Astrocyte (in vitro differentiated cells and primary cell): ENCODE data around the gene SDC4. TPM values are rescaled to one million over a fixed set of nuclear protein-coding genes. Genes with fewer than 3 reads are reported as not detected.

Experiments used
- DNase-seq: peaks from one replicate; pipeline ENCODE4 v3.0.0-alpha.2; 2010; ENCODE audit warnings: low read depth
- FAIRE-seq: peaks from 2 replicates; lab custom pipeline; 2011; peaks lifted over from hg19 to GRCh38; lab: Jason Lieb, UNC
- H2AFZ ChIP-seq: 2 replicates; pipeline ENCODE4 v1.6.0; 2012; ENCODE audit warnings: low read depth, low read length, inconsistent platforms
- H3K27ac ChIP-seq: 2 replicates; pipeline ENCODE4 v1.5.1; 2011; ENCODE audit warnings: low read depth, low read length, inconsistent platforms
- H3K27me3 ChIP-seq: 2 replicates; pipeline ENCODE4 v1.6.0; 2011; ENCODE audit warnings: low read length, inconsistent platforms; ENCODE audit not compliant: insufficient read depth
- H3K36me3 ChIP-seq: 2 replicates; pipeline ENCODE4 v1.5.1; 2011; ENCODE audit warnings: low read length, inconsistent platforms; ENCODE audit not compliant: insufficient read depth
- H3K4me1 ChIP-seq: 2 replicates; pipeline ENCODE4 v1.5.1; 2011; ENCODE audit warnings: low read length, inconsistent platforms; ENCODE audit not compliant: insufficient read depth
- H3K4me2 ChIP-seq: 2 replicates; pipeline ENCODE4 v1.6.0; 2012; ENCODE audit warnings: low read length, inconsistent platforms
- H3K4me3 ChIP-seq: 2 replicates; pipeline ENCODE4 v1.5.1; 2011; ENCODE audit warnings: low read depth, mild to moderate bottlenecking, low read length, inconsistent platforms; ENCODE audit not compliant: insufficient read depth
- H3K79me2 ChIP-seq: 2 replicates; pipeline ENCODE4 v1.6.0; 2012; ENCODE audit warnings: mild to moderate bottlenecking, low read length, inconsistent platforms; ENCODE audit not compliant: insufficient read depth
- H3K9ac ChIP-seq: 2 replicates; pipeline ENCODE4 v1.6.0; 2012; ENCODE audit warnings: mild to moderate bottlenecking, low read length, inconsistent platforms
- H3K9me3 ChIP-seq: 2 replicates; pipeline ENCODE4 v1.5.1; 2012; ENCODE audit warnings: low read depth, mild to moderate bottlenecking, low read length, inconsistent platforms; ENCODE audit not compliant: insufficient read depth
- H4K20me1 ChIP-seq: 2 replicates; pipeline ENCODE4 v1.6.0; 2012; ENCODE audit warnings: low read length, inconsistent platforms; ENCODE audit not compliant: insufficient read depth
- H3K27ac Mint-ChIP-seq: one replicate; pipeline ENCODE4 v1.8.0; 2021; ENCODE audit warnings: mild to moderate bottlenecking, mixed read lengths; ENCODE audit not compliant: unreplicated experiment
- H3K27me3 Mint-ChIP-seq: one replicate; pipeline ENCODE4 v1.8.0; 2021; ENCODE audit warnings: low read depth, mixed read lengths; ENCODE audit not compliant: unreplicated experiment
- H3K36me3 Mint-ChIP-seq: one replicate; pipeline ENCODE4 v1.8.0; 2021; ENCODE audit warnings: low read depth, mixed read lengths; ENCODE audit not compliant: unreplicated experiment
- H3K4me1 Mint-ChIP-seq: one replicate; pipeline ENCODE4 v1.8.0; 2021; ENCODE audit warnings: low read depth, mixed read lengths; ENCODE audit not compliant: unreplicated experiment
- H3K4me3 Mint-ChIP-seq: one replicate; pipeline ENCODE4 v1.8.0; 2021; ENCODE audit warnings: mild to moderate bottlenecking, moderate library complexity, mixed read lengths; ENCODE audit not compliant: unreplicated experiment
- H3K9me3 Mint-ChIP-seq: one replicate; pipeline ENCODE4 v1.8.0; 2021; ENCODE audit warnings: mild to moderate bottlenecking, mixed read lengths; ENCODE audit not compliant: unreplicated experiment
- EZH2 ChIP-seq: IDR thresholded peaks from 2 replicates; pipeline ENCODE4 v1.6.1; 2012; ENCODE audit warnings: mild to moderate bottlenecking, low read length, inconsistent platforms; ENCODE audit not compliant: insufficient read depth
- total RNA-seq: library from RNA; stranded (reverse); gene quantifications from 2 replicates; pipeline ENCODE4 v1.2.1, GENCODE V29; 2021
- TF ChIP-seq, protein P1 (sequence below): IDR thresholded peaks from 2 replicates; pipeline ENCODE4 v1.5.1; 2011; ENCODE audit warnings: low read depth, mild to moderate bottlenecking, inconsistent platforms, low read length, moderate library complexity; ENCODE audit not compliant: insufficient read depth

Gene SDC4
- total RNA-seq, 1 donor from 2014 or later, result 135 TPM

DNA sequence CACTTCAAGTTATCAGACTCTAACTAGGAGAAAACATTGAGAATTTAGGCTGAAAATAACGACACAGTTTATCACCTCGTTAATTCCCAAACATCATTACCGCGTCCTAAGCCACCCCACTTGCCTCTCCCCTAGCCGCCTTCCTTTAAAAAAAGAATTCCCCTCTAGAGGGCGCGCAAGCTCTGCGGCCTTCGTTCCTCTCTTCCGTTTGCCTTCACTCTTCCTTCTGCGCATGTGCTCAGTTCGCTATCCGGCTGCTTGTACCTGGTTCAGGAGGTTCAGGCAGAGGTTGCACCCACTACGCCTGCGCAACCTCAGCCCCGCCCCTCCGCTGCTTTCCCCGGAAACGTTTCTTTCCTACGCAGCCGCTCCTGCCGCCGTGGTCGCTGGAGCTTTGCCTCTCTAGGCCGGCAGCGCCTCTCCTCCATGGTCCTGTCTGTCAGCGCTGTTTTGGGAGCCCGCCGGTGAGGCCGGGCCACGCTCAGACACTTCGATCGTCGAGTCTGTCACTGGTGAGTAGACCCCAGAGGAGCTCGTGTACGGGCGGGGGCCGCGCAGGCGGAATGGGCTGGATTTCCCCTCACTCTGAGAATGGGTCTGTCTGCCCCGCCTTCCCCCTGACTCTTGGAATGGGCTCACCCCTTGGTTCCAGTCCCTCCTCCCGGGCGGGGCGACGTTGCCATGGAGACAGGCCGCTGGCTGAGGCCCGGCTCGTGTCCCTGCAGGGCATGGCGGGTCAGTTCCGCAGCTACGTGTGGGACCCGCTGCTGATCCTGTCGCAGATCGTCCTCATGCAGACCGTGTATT, 14.8 kb upstream of the SDC4 start, which contains the start of gene SYS1:
TSS of gene SYS1 (plus strand) at position 353 of the 807 bp plus-strand sequence. CDS start at position 729, 376 bp downstream.
- peaks cover 4% of the 10 kb centered on the region for H3K36me3 Mint-ChIP-seq
- H3K27ac ChIP-seq, result peak within 1 kb of the TSS; percentile 97
- FAIRE-seq, result peak; percentile 13

GRCh38 chr20:45361793-45362192, 13.6 kb upstream of the SDC4 start:
- H3K4me1 Mint-ChIP-seq, result peaks cover 30% of the 10 kb centered on the region
- Histone ChIP-seq H3K4me2 (no peak overlapping the region), H4K20me1 (peaks cover 19% of the 10 kb centered on the region), H3K9me3 (no peaks in the 10 kb centered on the region), H3K4me1 (peaks cover 46% of the 10 kb centered on the region), H3K36me3 (peaks cover 5% of the 10 kb centered on the region), H3K27me3 (no peaks in the 10 kb centered on the region), H3K9ac (no peak overlapping the region), H3K4me3 (no peak overlapping the region), H2AFZ (no peak overlapping the region), H3K27ac (no peak overlapping the region), H3K79me2 (peaks cover 28% of the 10 kb centered on the region)
- no peak for FAIRE-seq
- no peaks in the 10 kb centered on the region for H3K9me3 Mint-ChIP-seq
- no peak overlapping the region for H3K27ac Mint-ChIP-seq
- no peak for DNase-seq
- no peaks in the 10 kb centered on the region for H3K36me3 Mint-ChIP-seq
- H3K27me3 Mint-ChIP-seq, result no peaks in the 10 kb centered on the region
- peak overlapping the region; percentile 27 for H3K4me3 Mint-ChIP-seq
- TF ChIP-seq, protein P1, sequence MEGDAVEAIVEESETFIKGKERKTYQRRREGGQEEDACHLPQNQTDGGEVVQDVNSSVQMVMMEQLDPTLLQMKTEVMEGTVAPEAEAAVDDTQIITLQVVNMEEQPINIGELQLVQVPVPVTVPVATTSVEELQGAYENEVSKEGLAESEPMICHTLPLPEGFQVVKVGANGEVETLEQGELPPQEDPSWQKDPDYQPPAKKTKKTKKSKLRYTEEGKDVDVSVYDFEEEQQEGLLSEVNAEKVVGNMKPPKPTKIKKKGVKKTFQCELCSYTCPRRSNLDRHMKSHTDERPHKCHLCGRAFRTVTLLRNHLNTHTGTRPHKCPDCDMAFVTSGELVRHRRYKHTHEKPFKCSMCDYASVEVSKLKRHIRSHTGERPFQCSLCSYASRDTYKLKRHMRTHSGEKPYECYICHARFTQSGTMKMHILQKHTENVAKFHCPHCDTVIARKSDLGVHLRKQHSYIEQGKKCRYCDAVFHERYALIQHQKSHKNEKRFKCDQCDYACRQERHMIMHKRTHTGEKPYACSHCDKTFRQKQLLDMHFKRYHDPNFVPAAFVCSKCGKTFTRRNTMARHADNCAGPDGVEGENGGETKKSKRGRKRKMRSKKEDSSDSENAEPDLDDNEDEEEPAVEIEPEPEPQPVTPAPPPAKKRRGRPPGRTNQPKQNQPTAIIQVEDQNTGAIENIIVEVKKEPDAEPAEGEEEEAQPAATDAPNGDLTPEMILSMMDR, result no peak
- TF ChIP-seq EZH2, result no peak

More for the DNA sequence above, 14.8 kb upstream of the SDC4 start, which contains the start of gene SYS1:
- peaks cover 10% of the 10 kb centered on the region for H3K36me3 ChIP-seq
- DNase-seq, result peak; percentile 91
- H3K4me3 ChIP-seq, result peak within 1 kb of the TSS; percentile 83
- H4K20me1 ChIP-seq, result peaks cover 19% of the 10 kb centered on the region
- peaks cover 37% of the 10 kb centered on the region for H3K4me1 ChIP-seq
- H3K9me3 ChIP-seq, result no peaks in the 10 kb centered on the region
- TF ChIP-seq, protein P1, result peak; percentile 86
- no peak for TF ChIP-seq EZH2
- no peaks in the 10 kb centered on the region for H3K27me3 ChIP-seq
- H3K4me3 Mint-ChIP-seq, result peak within 1 kb of the TSS; percentile 94
- no peaks in the 10 kb centered on the region for H3K9me3 Mint-ChIP-seq
- H3K79me2 ChIP-seq, result peaks cover 28% of the 10 kb centered on the region
- peak within 1 kb of the TSS; percentile 92 for H3K4me2 ChIP-seq
- peaks cover 26% of the 10 kb centered on the region for H3K4me1 Mint-ChIP-seq
- peak within 1 kb of the TSS; percentile 95 for H3K9ac ChIP-seq
- H3K27ac Mint-ChIP-seq, result peak within 1 kb of the TSS; percentile 97
- H2AFZ ChIP-seq, result peak within 1 kb of the TSS; percentile 96
- H3K27me3 Mint-ChIP-seq, result no peaks in the 10 kb centered on the region
